ENCODE results near the gene C1QA. TPM values are rescaled to one million over a fixed set of nuclear protein-coding genes. Genes with fewer than 3 reads are reported as not detected.

Gene C1QA, protein sequence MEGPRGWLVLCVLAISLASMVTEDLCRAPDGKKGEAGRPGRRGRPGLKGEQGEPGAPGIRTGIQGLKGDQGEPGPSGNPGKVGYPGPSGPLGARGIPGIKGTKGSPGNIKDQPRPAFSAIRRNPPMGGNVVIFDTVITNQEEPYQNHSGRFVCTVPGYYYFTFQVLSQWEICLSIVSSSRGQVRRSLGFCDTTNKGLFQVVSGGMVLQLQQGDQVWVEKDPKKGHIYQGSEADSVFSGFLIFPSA
- total RNA-seq = not detected in 2 replicates
- long read RNA-seq = 0 reads

- no peak within 1 kb of the TSS for H3K27ac Mint-ChIP-seq (ENCODE audit: unreplicated experiment)
- DNase-seq (ENCODE audit: low read depth, low spot score) = no peak
- no peak within 1 kb of the TSS for H3K4me3 Mint-ChIP-seq
- no peaks in the 10 kb centered on the region for H3K9me3 Mint-ChIP-seq
- H3K4me1 Mint-ChIP-seq = peaks cover 6% of the 10 kb centered on the region
- peaks cover 19% of the 10 kb centered on the region for H3K27me3 Mint-ChIP-seq (ENCODE audit: low read depth)
- TF ChIP-seq, protein P1, sequence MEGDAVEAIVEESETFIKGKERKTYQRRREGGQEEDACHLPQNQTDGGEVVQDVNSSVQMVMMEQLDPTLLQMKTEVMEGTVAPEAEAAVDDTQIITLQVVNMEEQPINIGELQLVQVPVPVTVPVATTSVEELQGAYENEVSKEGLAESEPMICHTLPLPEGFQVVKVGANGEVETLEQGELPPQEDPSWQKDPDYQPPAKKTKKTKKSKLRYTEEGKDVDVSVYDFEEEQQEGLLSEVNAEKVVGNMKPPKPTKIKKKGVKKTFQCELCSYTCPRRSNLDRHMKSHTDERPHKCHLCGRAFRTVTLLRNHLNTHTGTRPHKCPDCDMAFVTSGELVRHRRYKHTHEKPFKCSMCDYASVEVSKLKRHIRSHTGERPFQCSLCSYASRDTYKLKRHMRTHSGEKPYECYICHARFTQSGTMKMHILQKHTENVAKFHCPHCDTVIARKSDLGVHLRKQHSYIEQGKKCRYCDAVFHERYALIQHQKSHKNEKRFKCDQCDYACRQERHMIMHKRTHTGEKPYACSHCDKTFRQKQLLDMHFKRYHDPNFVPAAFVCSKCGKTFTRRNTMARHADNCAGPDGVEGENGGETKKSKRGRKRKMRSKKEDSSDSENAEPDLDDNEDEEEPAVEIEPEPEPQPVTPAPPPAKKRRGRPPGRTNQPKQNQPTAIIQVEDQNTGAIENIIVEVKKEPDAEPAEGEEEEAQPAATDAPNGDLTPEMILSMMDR (conservative IDR thresholded peaks at IDR 0.05) = no peak
- no peaks in the 10 kb centered on the region for H3K36me3 Mint-ChIP-seq (ENCODE audit: low read depth)
These were observed at the start of gene C1QA for GRCh38 chr1:22636353-22636752. Gene C1QA, plus strand, starts transcription at chr1:22636628. Its CDS starts 989 bp downstream, at chr1:22637617.

DNA sequence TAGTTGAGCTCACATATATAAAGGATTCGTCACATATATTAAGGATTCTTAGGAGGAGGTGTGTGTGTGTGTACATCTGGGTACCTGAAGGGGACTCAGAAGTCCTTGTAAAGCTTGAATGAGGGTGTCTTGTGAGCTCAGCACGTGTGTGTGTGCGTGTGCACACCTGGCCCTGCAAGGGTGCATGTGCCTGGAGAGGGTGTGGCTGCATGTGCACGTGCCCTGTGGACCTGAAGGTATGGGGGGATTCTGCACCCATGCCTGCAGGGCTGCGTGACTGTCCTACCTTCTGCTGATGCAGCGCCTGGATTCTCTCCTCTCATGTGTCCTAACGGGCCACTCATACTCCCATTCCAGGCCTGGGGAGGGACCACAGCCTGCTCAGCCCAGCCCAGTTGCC, 49.2 kb upstream of the C1QA start:
- Mint-ChIP-seq H3K27me3 (ENCODE audit: low read depth) (peaks cover 28% of the 10 kb centered on the region), H3K4me3 (no peak overlapping the region), H3K9me3 (no peaks in the 10 kb centered on the region), H3K36me3 (ENCODE audit: low read depth) (no peaks in the 10 kb centered on the region), H3K27ac (ENCODE audit: unreplicated experiment) (no peak overlapping the region), H3K4me1 (no peaks in the 10 kb centered on the region)
- TF ChIP-seq, protein P1 (conservative IDR thresholded peaks at IDR 0.05) = no peak
- DNase-seq (ENCODE audit: low read depth, low spot score) = no peak

GRCh38 chr1:22588899-22589422, 47.5 kb upstream of the C1QA start:
- Mint-ChIP-seq H3K36me3 (ENCODE audit: low read depth) (no peaks in the 10 kb centered on the region), H3K4me1 (no peaks in the 10 kb centered on the region), H3K27me3 (ENCODE audit: low read depth) (peaks cover 34% of the 10 kb centered on the region), H3K9me3 (no peaks in the 10 kb centered on the region), H3K4me3 (no peak overlapping the region), H3K27ac (ENCODE audit: unreplicated experiment) (no peak overlapping the region)
- TF ChIP-seq, protein P1 (conservative IDR thresholded peaks at IDR 0.05) = no peak
- DNase-seq (ENCODE audit: low read depth, low spot score) = no peak

- Mint-ChIP-seq H3K27ac (ENCODE audit: unreplicated experiment) (peak overlapping the region; percentile 32), H3K36me3 (ENCODE audit: low read depth) (no peaks in the 10 kb centered on the region), H3K4me3 (no peak overlapping the region), H3K4me1 (no peaks in the 10 kb centered on the region), H3K27me3 (ENCODE audit: low read depth) (peaks cover 38% of the 10 kb centered on the region), H3K9me3 (no peaks in the 10 kb centered on the region)
- no peak for DNase-seq (ENCODE audit: low read depth, low spot score)
- TF ChIP-seq, protein P1 (conservative IDR thresholded peaks at IDR 0.05) = no peak
These were observed 44.9 kb upstream of the C1QA start for GRCh38 chr1:22591576-22591975.

GRCh38 chr1:22592051-22592450, 44.4 kb upstream of the C1QA start:
- DNase-seq (ENCODE audit: low read depth, low spot score) = no peak
- Mint-ChIP-seq H3K27me3 (ENCODE audit: low read depth) (peaks cover 35% of the 10 kb centered on the region), H3K4me1 (no peaks in the 10 kb centered on the region), H3K27ac (ENCODE audit: unreplicated experiment) (no peak overlapping the region), H3K9me3 (no peaks in the 10 kb centered on the region), H3K36me3 (ENCODE audit: low read depth) (no peaks in the 10 kb centered on the region), H3K4me3 (no peak overlapping the region)
- TF ChIP-seq, protein P1 (conservative IDR thresholded peaks at IDR 0.05) = no peak

All from neural crest cell (in vitro differentiated cells).